Islet precursor cell (in vitro differentiated cells): Measurements from ENCODE around the gene PCSK6.
"Not testable (repeated sequence)": the region's sequence is repeated elsewhere in the genome, so short reads cannot be mapped to it uniquely, and the experiment has no call there.

Source experiments
- DNase-seq: peaks from one replicate; pipeline ENCODE4 v3.0.0-alpha.2; 2018

Gene PCSK6

DNA sequence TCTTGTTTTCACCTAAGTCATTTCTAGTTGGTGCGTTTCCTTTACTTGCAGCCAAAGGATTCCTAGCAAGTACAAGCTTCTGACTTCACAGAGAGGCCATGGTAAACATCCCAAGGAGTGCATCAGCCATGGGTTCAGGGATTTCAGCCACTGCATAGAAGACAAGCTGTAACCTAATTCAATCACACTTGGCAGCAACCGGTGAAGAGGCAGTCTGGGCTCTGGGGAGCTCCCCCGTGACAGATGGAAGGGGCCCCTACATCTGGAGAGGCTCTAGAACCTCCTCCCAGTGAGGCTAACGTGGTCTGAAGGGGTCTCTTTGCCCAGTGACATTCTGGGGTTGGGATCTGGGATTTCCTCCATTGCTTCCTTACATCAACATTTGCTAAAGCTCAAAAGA is 186.1 kb downstream of the PCSK6 start:
- DNase-seq = peak; percentile 19

DNA sequence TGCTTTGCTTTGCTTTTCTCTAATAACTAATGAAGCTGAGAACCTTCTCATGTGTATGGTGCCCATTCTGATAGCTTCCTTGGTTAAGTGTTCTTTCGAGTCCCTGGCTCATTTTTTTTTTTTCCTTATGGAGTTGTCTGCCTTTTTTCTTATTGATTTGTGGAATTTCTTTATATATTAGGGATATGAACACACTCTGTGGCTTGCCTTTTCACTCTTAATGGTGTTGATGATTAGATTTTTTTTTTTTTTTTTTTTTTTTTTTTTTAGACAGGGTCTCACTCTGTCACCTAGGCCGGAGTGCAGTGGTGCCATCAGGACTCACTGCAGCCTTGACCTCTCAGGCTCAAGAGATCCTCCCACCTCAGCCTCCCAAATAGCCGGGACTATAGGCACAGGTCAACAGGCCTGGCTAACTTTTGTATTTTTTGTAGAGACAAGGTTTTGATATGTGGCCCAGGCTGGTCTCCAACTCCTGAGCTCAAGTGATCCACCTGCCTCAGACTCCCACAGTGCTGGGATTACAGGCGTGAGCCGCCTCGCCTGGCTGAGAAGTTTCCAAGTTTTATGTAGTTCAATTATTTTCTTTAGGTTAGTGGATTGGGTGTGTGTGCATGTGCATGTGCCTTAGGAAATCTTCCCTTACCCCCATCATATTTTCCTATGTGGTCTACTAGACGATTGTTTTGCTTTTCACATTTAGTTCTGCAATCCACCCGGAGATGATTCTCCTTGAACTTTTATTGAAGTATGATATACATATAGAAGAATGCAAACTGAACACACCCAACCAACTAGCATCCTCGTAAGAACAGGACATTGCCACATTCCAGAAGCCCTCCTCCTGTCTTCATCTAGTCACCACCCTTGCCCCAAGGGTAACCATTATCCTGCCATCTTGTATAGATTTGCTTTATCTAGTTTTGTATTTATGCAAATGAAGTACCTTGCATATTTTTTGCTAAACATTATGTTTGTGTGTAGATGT is 192.8 kb downstream of the PCSK6 start:
- DNase-seq = no peak

DNA sequence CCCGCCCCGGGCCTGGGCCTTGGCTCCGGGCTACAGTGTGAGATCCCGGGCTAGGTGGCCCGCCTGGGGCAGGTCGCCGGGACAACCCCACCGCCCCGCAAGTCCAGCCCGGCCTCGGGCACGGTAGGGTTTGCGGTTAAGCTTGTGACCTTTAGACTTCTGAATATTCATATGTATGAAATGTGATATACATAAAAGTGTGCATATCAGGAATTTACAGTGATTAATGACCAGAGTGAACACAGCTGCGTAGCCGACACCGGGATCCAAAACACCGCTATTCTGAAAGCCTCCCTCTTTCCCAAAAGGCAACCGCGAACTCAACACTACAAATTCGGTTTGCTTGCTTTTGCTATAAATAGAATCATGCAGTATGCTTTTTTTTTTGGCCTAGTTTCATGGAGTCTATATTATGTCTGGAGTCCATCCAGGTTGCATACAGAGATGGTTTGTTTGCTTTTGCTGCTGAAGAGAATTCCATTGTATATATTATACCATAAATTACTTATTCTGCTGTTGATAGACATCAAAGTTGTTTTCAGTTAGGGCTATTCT is 193.8 kb downstream of the PCSK6 start:
- DNase-seq = no peak

GRCh38 chr15:101294731-101295606 is 194.5 kb downstream of the PCSK6 start, which contains the start of gene SNRPA1:
Gene SNRPA1, minus strand, starts transcription at chr15:101295248. Its CDS starts 70 bp downstream, at chr15:101295178.
- DNase-seq = peak; percentile 97

DNA sequence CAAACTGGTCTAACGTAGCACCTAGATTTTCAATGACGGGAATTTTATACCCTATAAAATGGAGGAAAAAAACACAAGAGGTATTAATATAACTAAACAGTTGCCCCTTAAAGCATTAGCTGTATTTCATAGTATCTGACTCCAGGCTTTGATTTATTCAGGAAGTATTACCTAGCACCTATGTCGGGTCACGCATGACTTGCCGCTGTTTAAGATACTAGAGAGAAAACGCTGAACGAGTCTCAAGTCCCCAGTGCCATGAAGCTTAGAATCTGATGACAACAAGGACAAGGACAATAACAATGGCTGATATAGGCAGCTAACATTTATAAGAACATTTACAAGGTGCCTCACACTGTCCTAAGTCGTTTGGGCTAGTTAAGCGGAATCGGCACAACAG is 196.4 kb downstream of the PCSK6 start:
- no peak for DNase-seq

- DNase-seq = no peak
These were observed 200.5 kb downstream of the PCSK6 start for GRCh38 chr15:101288905-101289513.

GRCh38 chr15:101287342-101287741 is 202.2 kb downstream of the PCSK6 start:
- not testable (repeated sequence) for DNase-seq

DNA sequence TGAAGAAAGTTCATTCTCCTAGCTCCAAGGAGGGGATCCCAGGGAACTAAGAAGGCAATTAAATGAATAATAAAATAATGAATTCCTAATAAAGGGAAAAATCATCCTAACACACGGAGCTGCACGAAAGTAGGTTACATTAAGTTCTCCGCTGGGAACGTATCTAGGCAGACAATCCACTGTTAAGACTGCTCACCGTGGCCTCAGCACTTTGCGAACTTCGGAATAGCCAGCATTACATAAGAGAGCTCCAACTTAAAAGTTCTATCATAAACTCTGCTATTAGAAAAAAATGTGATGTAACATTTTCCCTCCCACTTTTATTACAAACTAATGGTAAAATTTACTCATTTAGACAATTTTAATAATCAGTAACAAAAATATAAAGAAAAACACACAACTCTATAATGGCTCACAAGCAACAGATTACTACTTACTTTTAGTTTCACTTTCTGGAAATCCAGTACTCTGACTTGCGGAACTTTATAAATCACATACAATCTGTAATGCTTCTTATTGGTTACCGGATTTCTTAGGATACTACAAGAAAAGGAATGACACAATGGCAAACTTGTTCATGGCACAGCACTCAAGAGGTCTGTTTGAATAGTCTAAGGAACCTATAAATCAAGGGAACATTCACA is 202.9 kb downstream of the PCSK6 start:
- DNase-seq = no peak

DNA sequence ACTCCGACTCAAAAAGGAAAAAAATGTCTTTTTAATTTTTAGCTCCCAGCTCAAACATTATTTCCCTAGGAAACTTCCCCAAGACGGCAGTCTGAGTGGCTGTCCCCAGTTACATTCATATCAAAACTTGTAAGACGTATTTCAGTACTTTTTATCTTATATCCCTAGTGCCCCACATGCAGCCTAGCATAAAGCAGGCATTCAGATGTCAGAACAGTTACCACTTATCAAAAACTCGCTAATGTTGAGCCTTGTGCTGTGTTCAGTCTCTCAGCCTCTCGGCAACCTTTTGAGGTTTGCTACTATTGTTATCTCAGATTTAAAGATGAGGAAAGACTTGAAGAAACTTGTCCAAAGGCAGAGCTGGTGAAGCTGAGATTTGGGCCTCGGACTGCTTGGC is 205.6 kb downstream of the PCSK6 start:
- DNase-seq = no peak

- no peak for DNase-seq
These were observed 209.5 kb downstream of the PCSK6 start for GRCh38 chr15:101280007-101280406.

- DNase-seq = no peak
These were observed 211.5 kb downstream of the PCSK6 start for GRCh38 chr15:101277943-101278564.

DNA sequence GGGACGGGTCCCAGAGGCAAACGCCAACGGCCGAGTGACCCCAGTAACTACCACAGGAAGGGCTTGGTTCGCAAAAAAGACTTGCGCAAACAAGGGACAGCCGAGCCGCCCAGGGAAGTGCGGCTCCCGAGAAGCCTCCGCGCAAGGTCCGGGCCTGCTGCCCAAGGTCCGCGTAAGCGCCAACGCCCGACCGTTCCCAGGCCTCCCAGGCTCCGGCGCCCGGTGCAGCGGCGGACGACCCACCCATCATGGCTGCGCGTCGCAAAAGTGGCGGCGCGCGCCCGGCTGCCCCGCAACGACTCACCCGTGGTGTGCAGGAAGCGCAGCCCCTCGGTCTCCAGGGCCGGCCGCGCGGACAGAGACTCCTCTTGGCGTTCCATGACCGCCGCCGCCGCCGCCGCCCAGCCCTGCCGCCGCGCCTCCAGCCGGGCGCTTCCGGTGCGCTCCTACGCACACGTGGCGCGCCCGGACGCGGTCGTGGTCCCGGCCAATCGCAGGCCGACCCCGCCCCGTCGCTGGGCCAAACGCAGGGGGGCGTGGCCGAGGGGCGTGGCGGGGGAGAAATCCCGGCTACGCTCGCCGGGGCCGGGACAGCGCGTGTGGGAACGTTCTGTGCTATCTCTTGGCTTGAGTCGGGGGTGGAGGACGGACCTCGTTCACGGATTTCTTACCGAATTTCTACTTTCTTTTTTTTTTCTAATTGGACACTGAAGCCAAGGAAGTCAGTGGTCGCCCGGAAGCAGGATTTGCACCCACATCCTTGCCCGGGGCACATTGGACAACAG is 212.3 kb downstream of the PCSK6 start, which contains the start of gene SELENOS:
SELENOS (minus strand) TSS at position 448 of the 785 bp plus-strand sequence; CDS start at position 380, 68 bp downstream.
- DNase-seq = peak; percentile 91

- no peak for DNase-seq
These were observed 212.9 kb downstream of the PCSK6 start for GRCh38 chr15:101276501-101277037.

DNA sequence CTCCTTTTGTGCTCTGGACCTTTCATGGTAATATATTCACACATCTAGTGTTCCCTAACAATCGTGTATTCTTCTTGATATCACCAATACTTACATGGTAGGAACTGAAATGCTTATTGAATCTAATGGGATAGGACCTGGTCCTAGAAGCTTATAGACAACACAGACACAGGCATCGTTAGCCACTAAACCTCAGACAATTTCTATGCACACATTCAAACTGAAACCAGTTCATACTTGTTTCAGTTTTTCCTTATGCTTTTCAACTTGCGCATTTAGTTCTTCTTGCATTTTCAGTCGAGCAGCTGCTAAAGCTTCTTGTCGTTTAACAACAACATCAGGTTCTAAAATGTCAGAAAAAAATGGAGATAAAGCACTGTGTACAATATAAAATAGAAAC is 214.5 kb downstream of the PCSK6 start:
- DNase-seq = no peak

GRCh38 chr15:101273534-101273933 is 216.0 kb downstream of the PCSK6 start:
- no peak for DNase-seq

DNA sequence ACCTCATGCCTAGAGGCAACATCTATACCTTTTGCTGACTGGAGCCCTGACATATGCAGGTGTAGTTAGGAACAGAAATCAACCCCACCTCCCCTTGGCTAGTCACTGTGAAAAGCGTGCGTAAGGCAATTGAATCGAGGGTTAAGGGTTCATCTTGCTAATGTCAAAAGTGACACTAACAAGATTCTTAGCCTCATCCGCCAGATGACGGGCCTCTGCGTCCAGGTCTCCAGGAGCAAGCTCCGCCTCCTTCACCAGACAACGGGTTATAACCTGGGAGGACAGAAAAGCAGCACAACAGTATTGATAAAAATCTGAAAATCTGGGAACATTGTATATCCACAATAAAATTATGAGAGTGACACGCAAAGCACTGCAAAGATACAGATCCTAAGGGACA is 216.9 kb downstream of the PCSK6 start:
- no peak for DNase-seq

- DNase-seq = peak; percentile 64
These were observed 219.9 kb downstream of the PCSK6 start for GRCh38 chr15:101269479-101270223.

DNA sequence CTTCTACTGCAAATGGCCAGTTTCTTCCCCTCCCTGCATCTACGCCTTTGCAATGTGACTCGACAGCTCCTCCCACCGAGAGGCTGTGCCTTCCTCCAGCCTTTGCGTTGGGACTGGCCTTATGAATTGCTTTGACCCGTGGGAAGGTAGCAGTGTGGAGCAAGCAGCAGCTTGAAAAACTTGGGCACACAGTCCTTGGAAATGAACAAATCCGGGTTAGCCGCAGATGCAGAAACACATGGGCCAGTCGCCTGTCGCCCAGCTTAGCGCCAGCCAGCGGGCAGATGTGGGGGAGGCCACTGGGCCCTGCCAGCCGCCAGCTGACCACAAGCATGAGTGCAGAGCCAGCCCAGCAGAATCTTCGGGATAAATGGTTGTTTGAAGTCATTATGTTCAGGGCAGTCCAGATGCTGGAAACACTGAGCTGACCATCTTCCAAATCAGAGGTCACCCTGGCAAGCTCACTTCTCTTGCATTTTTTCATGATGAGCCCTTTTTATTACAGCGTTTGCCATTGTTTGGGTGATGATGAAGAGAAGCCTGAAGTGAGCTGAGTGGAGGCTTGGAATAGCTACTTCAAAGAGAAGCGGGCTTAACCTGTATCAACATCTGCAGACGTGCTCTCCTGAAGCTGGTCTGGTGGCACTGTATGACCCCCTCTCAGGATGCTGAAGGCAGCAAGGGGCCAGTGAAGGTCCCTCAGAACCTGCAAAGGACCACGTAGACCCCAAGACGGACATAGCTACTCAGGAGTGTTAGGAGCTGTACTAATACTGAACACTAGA is 222.0 kb downstream of the PCSK6 start:
- peak; percentile 64 for DNase-seq

- no peak for DNase-seq
These were observed 222.7 kb downstream of the PCSK6 start for GRCh38 chr15:101266787-101267186.
